AG09309 (cell line): ENCODE results near the gene EIF5A2.

ENCODE experiments used
- DNase-seq: peaks from one replicate; pipeline ENCODE4 v3.0.0-alpha.2; 2010; ENCODE audit warnings: low read depth
- H3K4me3 ChIP-seq: 2 replicates; pipeline ENCODE4 v1.5.1; 2011; ENCODE audit warnings: mild to moderate bottlenecking, low read depth, low read length, moderate library complexity; ENCODE audit not compliant: control insufficient read depth
- CTCF ChIP-seq: IDR thresholded peaks from 2 replicates; pipeline ENCODE4 v1.5.1; 2011; ENCODE audit warnings: mild to moderate bottlenecking, low read depth, low read length, inconsistent platforms; ENCODE audit not compliant: insufficient read depth, control insufficient read depth; ENCODE audit errors: missing control alignments

The EIF5A2 gene

GRCh38 chr3:170908235-170909116 is at the start of gene EIF5A2:
Gene EIF5A2, minus strand, starts transcription at chr3:170908637. Its CDS starts 831 bp downstream, at chr3:170907806.
- TF ChIP-seq CTCF = no peak
- peak; percentile 72 for DNase-seq
- H3K4me3 ChIP-seq = peak within 1 kb of the TSS; percentile 88

- no peak for TF ChIP-seq CTCF
- DNase-seq = no peak
- no peak overlapping the region for H3K4me3 ChIP-seq
These were observed 48.2 kb upstream of the EIF5A2 start for GRCh38 chr3:170956647-170957046.

GRCh38 chr3:170953736-170954135 is 45.3 kb upstream of the EIF5A2 start:
- no peak for TF ChIP-seq CTCF
- no peak overlapping the region for H3K4me3 ChIP-seq
- no peak for DNase-seq

GRCh38 chr3:170953229-170953628 is 44.8 kb upstream of the EIF5A2 start:
- TF ChIP-seq CTCF = no peak
- no peak for DNase-seq
- no peak overlapping the region for H3K4me3 ChIP-seq

- TF ChIP-seq CTCF = no peak
- H3K4me3 ChIP-seq = no peak overlapping the region
- DNase-seq = no peak
These were observed 40.8 kb upstream of the EIF5A2 start for GRCh38 chr3:170949211-170949610.

GRCh38 chr3:170947018-170947769 is 38.8 kb upstream of the EIF5A2 start:
- no peak for TF ChIP-seq CTCF
- H3K4me3 ChIP-seq = no peak overlapping the region
- DNase-seq = no peak
